SK-N-SH treated with all-trans-retinoic acid at 6 μM for 48 hours (cell line): Measurements from ENCODE around the gene ZNF853.

ENCODE experiments used
- ATAC-seq: fragments of 200-7000 bp; cut with Tn5 transposase; 3 replicates; pipeline ENCODE4 v1.9.1; 2020; ENCODE audit warnings: mild to moderate bottlenecking, moderate library complexity
- ARNTL ChIP-seq: fragments of 450-650 bp; formaldehyde crosslinking; IDR thresholded peaks from 2 replicates; pipeline ENCODE4 v1.5.0; 2020; ENCODE audit warnings: low read depth, mild to moderate bottlenecking, moderate library complexity, borderline replicate concordance
- BACH2 ChIP-seq: fragments of 250-450 bp; sonication (Bioruptor Pico); IDR thresholded peaks from 2 replicates; pipeline ENCODE4 v1.9.0; 2021; ENCODE audit warnings: mild to moderate bottlenecking, borderline replicate concordance
- CSDC2 ChIP-seq: fragments of 250-450 bp; sonication (Bioruptor Pico); IDR thresholded peaks from 2 replicates; pipeline ENCODE4 v1.5.0; 2020; ENCODE audit warnings: mild to moderate bottlenecking, moderate library complexity
- ESRRG ChIP-seq: fragments of 250-450 bp; sonication (Bioruptor Pico); IDR thresholded peaks from 2 replicates; pipeline ENCODE4 v1.6.1; 2021; ENCODE audit warnings: mild to moderate bottlenecking
- GLIS3 ChIP-seq: fragments of 250-450 bp; sonication (Bioruptor Pico); IDR thresholded peaks from 2 replicates; pipeline ENCODE4 v1.5.0; 2020; ENCODE audit warnings: mild to moderate bottlenecking, moderate library complexity
- ISL1 ChIP-seq: fragments of 250-450 bp; sonication (Bioruptor Pico); IDR thresholded peaks from 2 replicates; pipeline ENCODE4 v2.1.2; 2022; ENCODE audit warnings: mild to moderate bottlenecking, moderate library complexity
- PPARA ChIP-seq: fragments of 250-450 bp; sonication (Bioruptor Pico); IDR thresholded peaks from 2 replicates; pipeline ENCODE4 v1.5.0; 2020; ENCODE audit warnings: mild to moderate bottlenecking, borderline replicate concordance
- RARB ChIP-seq: fragments of 250-450 bp; sonication (Bioruptor Pico); IDR thresholded peaks from 2 replicates; pipeline ENCODE4 v1.8.0; 2021; ENCODE audit warnings: mild to moderate bottlenecking, moderate library complexity
- SNAI2 ChIP-seq: fragments of 250-450 bp; sonication (Bioruptor Pico); IDR thresholded peaks from 2 replicates; pipeline ENCODE4 v1.5.0; 2020; ENCODE audit warnings: mild to moderate bottlenecking, moderate library complexity
- TCF4 ChIP-seq: fragments of 250-450 bp; sonication (Bioruptor Pico); IDR thresholded peaks from 2 replicates; pipeline ENCODE4 v1.8.0; 2021; ENCODE audit warnings: mild to moderate bottlenecking, moderate library complexity, borderline replicate concordance
- TOX ChIP-seq: fragments of 250-450 bp; sonication (Bioruptor Pico); IDR thresholded peaks from 2 replicates; pipeline ENCODE4 v1.8.0; 2021; ENCODE audit warnings: mild to moderate bottlenecking, moderate library complexity, borderline replicate concordance
- TSHZ2 ChIP-seq: fragments of 250-450 bp; sonication (Bioruptor Pico); IDR thresholded peaks from 2 replicates; pipeline ENCODE4 v1.5.0; 2020; ENCODE audit warnings: mild to moderate bottlenecking, moderate library complexity
- ZC3H10 ChIP-seq: fragments of 250-450 bp; sonication (Bioruptor Pico); IDR thresholded peaks from 2 replicates; pipeline ENCODE4 v1.5.1; 2021; ENCODE audit warnings: mild to moderate bottlenecking, moderate library complexity
- ZFP3 ChIP-seq: fragments of 250-450 bp; sonication (Bioruptor Pico); IDR thresholded peaks from 2 replicates; pipeline ENCODE4 v1.5.0; 2020; ENCODE audit warnings: mild to moderate bottlenecking, moderate library complexity
- ZFP30 ChIP-seq: fragments of 450-650 bp; formaldehyde crosslinking; IDR thresholded peaks from 2 replicates; pipeline ENCODE4 v1.5.0; 2022; ENCODE audit warnings: mild to moderate bottlenecking, moderate library complexity
- ZNF565 ChIP-seq: fragments of 450-650 bp; formaldehyde crosslinking; conservative IDR thresholded peaks from 2 replicates; pipeline ENCODE4 v1.5.0; 2020; ENCODE audit warnings: low read depth, mild to moderate bottlenecking, moderate library complexity
- ZNF70 ChIP-seq: fragments of 450-650 bp; formaldehyde crosslinking; IDR thresholded peaks from 2 replicates; pipeline ENCODE4 v1.5.0; 2020; ENCODE audit warnings: mild to moderate bottlenecking, moderate library complexity
- ZNF8 ChIP-seq: fragments of 450-650 bp; formaldehyde crosslinking; IDR thresholded peaks from 2 replicates; pipeline ENCODE4 v1.5.0; 2020; ENCODE audit warnings: mild to moderate bottlenecking, moderate library complexity
- TF ChIP-seq, protein P1 (sequence below): fragments of 250-450 bp; sonication (Bioruptor Pico); IDR thresholded peaks from 2 replicates; pipeline ENCODE4 v1.8.0; 2020; ENCODE audit warnings: mild to moderate bottlenecking, moderate library complexity, borderline replicate concordance
- TF ChIP-seq, protein P2 (sequence below): fragments of 250-450 bp; sonication (Bioruptor Pico); IDR thresholded peaks from 2 replicates; pipeline ENCODE4 v1.8.0; 2021; ENCODE audit warnings: low read depth, mild to moderate bottlenecking, moderate library complexity, borderline replicate concordance
- TF ChIP-seq, protein P3 (sequence below): fragments of 250-450 bp; sonication (Bioruptor Pico); IDR thresholded peaks from 2 replicates; pipeline ENCODE4 v1.5.1; 2020; ENCODE audit warnings: low read depth, mild to moderate bottlenecking, moderate library complexity
- TF ChIP-seq, protein P4 (sequence below): fragments of 250-450 bp; sonication (Bioruptor Pico); IDR thresholded peaks from 2 replicates; pipeline ENCODE4 v1.5.1; 2021; ENCODE audit warnings: mild to moderate bottlenecking, moderate library complexity

The ZNF853 gene

GRCh38 chr7:6639032-6639431 lies 23.6 kb downstream of the ZNF853 start:
- TF ChIP-seq, protein P1, sequence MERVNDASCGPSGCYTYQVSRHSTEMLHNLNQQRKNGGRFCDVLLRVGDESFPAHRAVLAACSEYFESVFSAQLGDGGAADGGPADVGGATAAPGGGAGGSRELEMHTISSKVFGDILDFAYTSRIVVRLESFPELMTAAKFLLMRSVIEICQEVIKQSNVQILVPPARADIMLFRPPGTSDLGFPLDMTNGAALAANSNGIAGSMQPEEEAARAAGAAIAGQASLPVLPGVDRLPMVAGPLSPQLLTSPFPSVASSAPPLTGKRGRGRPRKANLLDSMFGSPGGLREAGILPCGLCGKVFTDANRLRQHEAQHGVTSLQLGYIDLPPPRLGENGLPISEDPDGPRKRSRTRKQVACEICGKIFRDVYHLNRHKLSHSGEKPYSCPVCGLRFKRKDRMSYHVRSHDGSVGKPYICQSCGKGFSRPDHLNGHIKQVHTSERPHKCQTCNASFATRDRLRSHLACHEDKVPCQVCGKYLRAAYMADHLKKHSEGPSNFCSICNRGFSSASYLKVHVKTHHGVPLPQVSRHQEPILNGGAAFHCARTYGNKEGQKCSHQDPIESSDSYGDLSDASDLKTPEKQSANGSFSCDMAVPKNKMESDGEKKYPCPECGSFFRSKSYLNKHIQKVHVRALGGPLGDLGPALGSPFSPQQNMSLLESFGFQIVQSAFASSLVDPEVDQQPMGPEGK (CRISPR knock-in tag), result no peak
- no peak for TF ChIP-seq ISL1 (CRISPR knock-in tag)
- no peak for TF ChIP-seq TCF4 (CRISPR knock-in tag)
- TF ChIP-seq ZNF8 (CRISPR knock-in tag), result no peak
- no peak for TF ChIP-seq BACH2 (CRISPR knock-in tag)
- TF ChIP-seq ESRRG, result no peak
- TF ChIP-seq ZFP3 (CRISPR knock-in tag), result no peak
- no peak for TF ChIP-seq TOX (CRISPR knock-in tag)
- no peak for TF ChIP-seq PPARA (CRISPR knock-in tag)
- TF ChIP-seq TSHZ2 (CRISPR knock-in tag), result no peak
- TF ChIP-seq ZNF565 (CRISPR knock-in tag), result no peak
- no peak for ATAC-seq

DNA sequence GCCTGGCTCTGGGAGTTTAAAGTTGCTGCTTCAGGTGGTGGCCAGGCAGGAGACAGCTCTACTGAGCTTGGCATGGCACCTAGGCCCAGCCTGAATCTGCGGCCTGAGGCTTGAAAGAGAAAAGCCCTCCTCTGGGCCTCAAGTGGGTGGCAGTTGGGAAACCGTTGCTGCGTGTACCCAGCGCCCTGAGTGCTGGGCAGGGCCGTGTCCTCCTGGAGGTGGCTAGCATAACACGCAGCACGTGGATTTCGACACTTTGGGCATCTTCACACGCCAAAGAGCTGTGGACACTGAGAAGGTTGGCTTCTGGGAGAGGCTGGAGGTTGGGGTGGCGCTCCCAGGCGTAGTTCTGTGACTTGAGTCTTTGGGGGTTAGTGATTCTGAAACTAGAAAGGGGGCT lies 24.2 kb downstream of the ZNF853 start:
- TF ChIP-seq, protein P2, sequence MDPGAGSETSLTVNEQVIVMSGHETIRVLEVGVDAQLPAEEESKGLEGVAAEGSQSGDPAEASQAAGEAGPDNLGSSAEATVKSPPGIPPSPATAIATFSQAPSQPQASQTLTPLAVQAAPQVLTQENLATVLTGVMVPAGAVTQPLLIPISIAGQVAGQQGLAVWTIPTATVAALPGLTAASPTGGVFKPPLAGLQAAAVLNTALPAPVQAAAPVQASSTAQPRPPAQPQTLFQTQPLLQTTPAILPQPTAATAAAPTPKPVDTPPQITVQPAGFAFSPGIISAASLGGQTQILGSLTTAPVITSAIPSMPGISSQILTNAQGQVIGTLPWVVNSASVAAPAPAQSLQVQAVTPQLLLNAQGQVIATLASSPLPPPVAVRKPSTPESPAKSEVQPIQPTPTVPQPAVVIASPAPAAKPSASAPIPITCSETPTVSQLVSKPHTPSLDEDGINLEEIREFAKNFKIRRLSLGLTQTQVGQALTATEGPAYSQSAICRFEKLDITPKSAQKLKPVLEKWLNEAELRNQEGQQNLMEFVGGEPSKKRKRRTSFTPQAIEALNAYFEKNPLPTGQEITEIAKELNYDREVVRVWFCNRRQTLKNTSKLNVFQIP (CRISPR knock-in tag), result no peak
- TF ChIP-seq ZNF70 (CRISPR knock-in tag) (no peak), ZFP3 (CRISPR knock-in tag) (no peak), ZFP30 (CRISPR knock-in tag) (no peak), PPARA (CRISPR knock-in tag) (no peak), ZC3H10 (CRISPR knock-in tag) (no peak), BACH2 (CRISPR knock-in tag) (no peak), SNAI2 (CRISPR knock-in tag) (no peak), TCF4 (CRISPR knock-in tag) (no peak), GLIS3 (CRISPR knock-in tag) (no peak), CSDC2 (CRISPR knock-in tag) (no peak)
- TF ChIP-seq, protein P3, sequence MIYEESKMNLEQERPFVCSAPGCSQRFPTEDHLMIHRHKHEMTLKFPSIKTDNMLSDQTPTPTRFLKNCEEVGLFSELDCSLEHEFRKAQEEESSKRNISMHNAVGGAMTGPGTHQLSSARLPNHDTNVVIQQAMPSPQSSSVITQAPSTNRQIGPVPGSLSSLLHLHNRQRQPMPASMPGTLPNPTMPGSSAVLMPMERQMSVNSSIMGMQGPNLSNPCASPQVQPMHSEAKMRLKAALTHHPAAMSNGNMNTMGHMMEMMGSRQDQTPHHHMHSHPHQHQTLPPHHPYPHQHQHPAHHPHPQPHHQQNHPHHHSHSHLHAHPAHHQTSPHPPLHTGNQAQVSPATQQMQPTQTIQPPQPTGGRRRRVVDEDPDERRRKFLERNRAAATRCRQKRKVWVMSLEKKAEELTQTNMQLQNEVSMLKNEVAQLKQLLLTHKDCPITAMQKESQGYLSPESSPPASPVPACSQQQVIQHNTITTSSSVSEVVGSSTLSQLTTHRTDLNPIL, result no peak
- TF ChIP-seq, protein P4, sequence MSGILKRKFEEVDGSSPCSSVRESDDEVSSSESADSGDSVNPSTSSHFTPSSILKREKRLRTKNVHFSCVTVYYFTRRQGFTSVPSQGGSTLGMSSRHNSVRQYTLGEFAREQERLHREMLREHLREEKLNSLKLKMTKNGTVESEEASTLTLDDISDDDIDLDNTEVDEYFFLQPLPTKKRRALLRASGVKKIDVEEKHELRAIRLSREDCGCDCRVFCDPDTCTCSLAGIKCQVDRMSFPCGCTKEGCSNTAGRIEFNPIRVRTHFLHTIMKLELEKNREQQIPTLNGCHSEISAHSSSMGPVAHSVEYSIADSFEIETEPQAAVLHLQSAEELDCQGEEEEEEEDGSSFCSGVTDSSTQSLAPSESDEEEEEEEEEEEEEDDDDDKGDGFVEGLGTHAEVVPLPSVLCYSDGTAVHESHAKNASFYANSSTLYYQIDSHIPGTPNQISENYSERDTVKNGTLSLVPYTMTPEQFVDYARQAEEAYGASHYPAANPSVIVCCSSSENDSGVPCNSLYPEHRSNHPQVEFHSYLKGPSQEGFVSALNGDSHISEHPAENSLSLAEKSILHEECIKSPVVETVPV (CRISPR knock-in tag), result no peak
- ATAC-seq, result no peak

DNA sequence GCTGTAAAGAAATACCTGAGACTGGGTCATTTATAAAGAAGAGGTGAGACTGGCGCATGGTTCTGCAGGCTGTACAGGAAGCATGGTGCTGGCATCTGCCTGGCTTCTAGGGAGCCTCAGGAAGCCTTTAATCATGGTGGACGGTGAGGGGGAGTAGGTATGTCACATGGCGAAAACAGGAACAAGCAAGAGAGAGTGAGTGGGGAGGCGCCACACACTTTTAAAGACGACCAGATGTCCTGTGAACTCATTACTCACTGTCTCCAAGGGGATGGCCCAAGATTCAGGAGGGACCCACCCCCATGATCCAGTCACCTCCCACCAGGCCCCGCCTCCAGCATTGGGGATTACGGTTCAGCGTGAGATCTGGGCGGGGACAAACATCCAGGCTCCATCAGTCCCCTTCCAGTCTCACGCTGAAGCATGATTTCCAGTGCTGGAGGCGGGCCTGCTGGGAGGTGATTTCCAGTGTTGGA lies 24.9 kb downstream of the ZNF853 start:
- TF ChIP-seq ZNF565 (CRISPR knock-in tag), result no peak
- no peak for TF ChIP-seq PPARA (CRISPR knock-in tag)
- no peak for TF ChIP-seq RARB (CRISPR knock-in tag)
- TF ChIP-seq ARNTL, result no peak
- TF ChIP-seq CSDC2 (CRISPR knock-in tag), result no peak
- no peak for TF ChIP-seq SNAI2 (CRISPR knock-in tag)
- no peak for TF ChIP-seq GLIS3 (CRISPR knock-in tag)
- TF ChIP-seq TCF4 (CRISPR knock-in tag), result no peak
- no peak for TF ChIP-seq ZC3H10 (CRISPR knock-in tag)
- no peak for TF ChIP-seq TSHZ2 (CRISPR knock-in tag)
- ATAC-seq, result no peak
